Vagina (tissue), 2 donors: ENCODE measurements around the gene FAM98B. TPM values are rescaled to one million over a fixed set of nuclear protein-coding genes. Genes with fewer than 3 reads are reported as not detected.

ENCODE experiments used
- DNase-seq, 2 donors: peaks; one replicate each; pipeline ENCODE4 v3.0.0-alpha.2; 2017; ENCODE audit errors: extremely low spot score in 2 of 2
- H3K27ac ChIP-seq: fragments of 200-600 bp; sonication (generic); one replicate; pipeline ENCODE4 v1.5.1; 2019
- H3K27me3 ChIP-seq: fragments of 200-600 bp; sonication (generic); one replicate; pipeline ENCODE4 v1.5.1; 2019
- H3K36me3 ChIP-seq, 2 donors: fragments of 200-600 bp; sonication (generic); one replicate each; pipeline ENCODE4 v1.5.1; 2017 to 2019
- H3K4me1 ChIP-seq: fragments of 200-600 bp; sonication (generic); one replicate; pipeline ENCODE4 v1.5.1; 2019
- H3K4me3 ChIP-seq, 2 donors: fragments of 200-600 bp; sonication (generic); 1 replicate in 1 of 2; 2 replicates in 1 of 2; pipeline ENCODE4 v1.5.1; 2016 to 2019
- H3K9me3 ChIP-seq: fragments of 200-600 bp; sonication (generic); one replicate; pipeline ENCODE4 v1.5.1; 2019
- CTCF ChIP-seq, 3 experiments: fragments of 450-650 bp in 2 of 3; fragments of 200-600 bp in 1 of 3; sonication (generic) in 1 of 3; IDR thresholded peaks; one replicate each; pipeline ENCODE4 v1.5.1; 2017 to 2019; ENCODE audit warnings: antibody characterized with exemption in 3 of 3, mild to moderate bottlenecking in 2 of 3, moderate library complexity in 2 of 3
- POLR2A ChIP-seq, 2 donors: fragments of 450-650 bp; IDR thresholded peaks; one replicate each; pipeline ENCODE4 v1.6.1; 2017; ENCODE audit warnings: antibody characterized with exemption in 2 of 2, mild to moderate bottlenecking in 2 of 2, moderate library complexity in 2 of 2
- POLR2AphosphoS5 ChIP-seq, 2 donors: sonication (generic); formaldehyde crosslinking; IDR thresholded peaks; one replicate each; pipeline ENCODE4 v1.9.0; 2017; ENCODE audit warnings: antibody characterized with exemption in 2 of 2, mild to moderate bottlenecking in 2 of 2, low read depth in 1 of 2; ENCODE audit not compliant: insufficient read depth in 1 of 2
- intact Hi-C: fragments of 100-400 bp; cut with DNase I; formaldehyde crosslinking; loops from one replicate; pipeline ENCODE4 v1.15.1; 2023
- total RNA-seq: library from RNA; depleted of rRNA; stranded (reverse); fragments of >200 nt; gene quantifications from one replicate; pipeline ENCODE4 v1.2.3, GENCODE V29; 2016

FAM98B gene
- total RNA-seq, 1 donor from 2014 or later, result 18.7 TPM

DNA sequence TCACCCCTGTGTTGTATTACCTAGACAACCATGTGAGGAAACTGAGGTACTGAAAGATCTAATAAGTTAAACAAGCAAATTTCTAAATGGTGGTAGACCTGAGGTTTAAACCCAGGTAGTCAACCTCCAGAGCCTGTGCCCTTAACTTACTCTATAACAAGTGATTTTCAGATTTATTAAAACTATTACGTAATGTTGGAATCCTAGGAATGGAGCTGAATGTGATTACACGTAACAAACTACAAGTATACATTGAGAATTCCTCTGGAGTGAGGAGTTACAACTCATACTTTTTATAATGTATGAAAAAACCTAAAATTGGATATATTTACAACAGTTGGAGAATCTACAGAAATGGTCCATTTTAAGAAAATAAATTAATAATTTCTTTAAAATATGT, 18.0 kb downstream of the FAM98B start:
- Histone ChIP-seq H3K4me3 (no peak overlapping the region), H3K27ac (no peak overlapping the region), H3K27me3 (no peaks in the 10 kb centered on the region), H3K9me3 (no peaks in the 10 kb centered on the region), H3K36me3 (peaks cover 0 to 42% of the 10 kb centered on the region in 2 donors), H3K4me1 (no peaks in the 10 kb centered on the region)
- DNase-seq, result no peak
- TF ChIP-seq POLR2A (IDR thresholded peaks at IDR 0.05) (no peak), CTCF (IDR thresholded peaks at IDR 0.05) (no peak), POLR2AphosphoS5 (IDR thresholded peaks at IDR 0.05; ENCODE audit: insufficient read depth in 1 of 2, low read depth in 1 of 2) (no peak)
- intact Hi-C loops, result no loop called here

DNA sequence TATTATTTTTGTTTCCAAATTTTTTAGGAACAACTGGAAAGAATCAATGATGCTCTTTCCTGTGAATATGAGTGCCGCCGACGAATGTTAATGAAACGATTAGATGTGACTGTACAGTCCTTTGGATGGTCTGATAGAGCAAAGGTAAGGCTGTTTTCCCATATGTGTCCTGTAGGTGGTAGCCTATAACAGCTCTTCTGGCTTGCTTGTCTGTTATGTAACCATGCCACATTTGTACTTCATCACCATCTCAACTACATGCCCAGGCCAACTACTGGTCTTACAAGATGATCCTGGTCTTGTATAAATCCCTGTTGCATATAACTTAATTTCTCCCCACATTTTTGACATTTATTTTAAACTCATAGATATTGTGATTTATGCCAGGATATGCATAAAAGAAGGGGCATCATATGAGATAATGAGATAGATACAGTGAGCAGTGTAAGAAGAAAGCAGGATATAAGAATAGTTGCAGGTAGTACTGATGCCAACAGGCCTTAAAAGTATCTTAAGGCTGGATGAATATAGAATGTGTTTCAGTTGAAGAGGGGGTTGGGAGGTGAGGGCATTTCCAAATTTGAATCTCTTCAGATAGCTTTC, 20.3 kb downstream of the FAM98B start:
- Histone ChIP-seq H3K9me3 (no peaks in the 10 kb centered on the region), H3K4me3 (no peak overlapping the region), H3K36me3 (peaks cover 0 to 45% of the 10 kb centered on the region in 2 donors), H3K27me3 (no peaks in the 10 kb centered on the region), H3K4me1 (no peaks in the 10 kb centered on the region), H3K27ac (no peak overlapping the region)
- TF ChIP-seq POLR2A (IDR thresholded peaks at IDR 0.05), result no peak
- TF ChIP-seq CTCF (IDR thresholded peaks at IDR 0.05), result peak in 2 of 3 experiments; percentile 19 to 43
- no peak for TF ChIP-seq POLR2AphosphoS5 (IDR thresholded peaks at IDR 0.05; ENCODE audit: insufficient read depth in 1 of 2, low read depth in 1 of 2)
- no peak for DNase-seq
- intact Hi-C loops, result no loop called here

GRCh38 chr15:38475361-38475760, 21.4 kb downstream of the FAM98B start:
- Histone ChIP-seq H3K27me3 (no peaks in the 10 kb centered on the region), H3K4me3 (no peak overlapping the region), H3K27ac (no peak overlapping the region), H3K9me3 (no peaks in the 10 kb centered on the region), H3K4me1 (no peaks in the 10 kb centered on the region), H3K36me3 (peaks cover 0 to 45% of the 10 kb centered on the region in 2 donors)
- no peak for DNase-seq
- TF ChIP-seq POLR2A (IDR thresholded peaks at IDR 0.05) (no peak), POLR2AphosphoS5 (IDR thresholded peaks at IDR 0.05; ENCODE audit: insufficient read depth in 1 of 2, low read depth in 1 of 2) (no peak), CTCF (IDR thresholded peaks at IDR 0.05) (no peak)
- intact Hi-C loops, result no loop called here

DNA sequence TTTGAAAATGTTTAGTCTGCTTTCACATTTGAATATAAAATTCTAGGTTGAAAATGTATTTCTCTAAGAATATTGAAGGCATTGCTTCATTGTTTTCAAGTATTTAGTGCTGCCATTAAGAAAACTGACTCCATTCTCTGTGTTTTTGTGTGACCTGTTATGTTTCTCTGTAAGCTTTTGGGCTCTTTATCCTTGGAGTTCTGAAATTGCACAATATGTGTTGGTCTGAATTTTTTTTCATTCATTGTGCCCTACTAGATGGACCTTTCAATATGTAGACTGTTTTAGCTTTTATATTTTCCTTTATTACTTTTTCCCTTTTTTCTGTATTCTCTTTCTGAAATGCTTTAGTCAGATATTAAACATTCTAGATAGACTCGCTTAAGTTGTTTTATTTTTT, 22.2 kb downstream of the FAM98B start:
- Histone ChIP-seq H3K27ac (no peak overlapping the region), H3K36me3 (peaks cover 0 to 45% of the 10 kb centered on the region in 2 donors), H3K9me3 (no peaks in the 10 kb centered on the region), H3K27me3 (no peaks in the 10 kb centered on the region), H3K4me1 (no peaks in the 10 kb centered on the region), H3K4me3 (no peak overlapping the region)
- no peak for DNase-seq
- TF ChIP-seq POLR2AphosphoS5 (IDR thresholded peaks at IDR 0.05; ENCODE audit: insufficient read depth in 1 of 2, low read depth in 1 of 2) (no peak), POLR2A (IDR thresholded peaks at IDR 0.05) (no peak), CTCF (IDR thresholded peaks at IDR 0.05) (no peak)
- intact Hi-C loops, result no loop called here

GRCh38 chr15:38477637-38478036, 23.7 kb downstream of the FAM98B start:
- H3K27ac ChIP-seq, result no peak overlapping the region

More at GRCh38 chr15:38477637-38478036, 23.7 kb downstream of the FAM98B start:
- Histone ChIP-seq H3K4me1 (no peaks in the 10 kb centered on the region), H3K27me3 (no peaks in the 10 kb centered on the region), H3K9me3 (no peaks in the 10 kb centered on the region), H3K4me3 (no peak overlapping the region), H3K36me3 (peaks cover 0 to 34% of the 10 kb centered on the region in 2 donors)
- intact Hi-C loops, result no loop called here
- TF ChIP-seq POLR2AphosphoS5 (IDR thresholded peaks at IDR 0.05; ENCODE audit: insufficient read depth in 1 of 2, low read depth in 1 of 2) (no peak), CTCF (IDR thresholded peaks at IDR 0.05) (no peak), POLR2A (IDR thresholded peaks at IDR 0.05) (no peak)
- no peak for DNase-seq
